Effector memory CD4-positive, alpha-beta T cell (primary cell): ENCODE data around the gene DHRS3.

Source experiments
- DNase-seq, 3 donors: peaks; one replicate each; pipeline ENCODE4 v3.0.0-alpha.2; 2020
- H3K27ac ChIP-seq: 2 replicates; pipeline ENCODE4 v1.7.0; 2013; ENCODE audit warnings: mild to moderate bottlenecking, low read length, moderate library complexity; ENCODE audit not compliant: insufficient read depth, poor library complexity, severe bottlenecking
- H3K27me3 ChIP-seq: replicated peaks from 2 replicates; pipeline ENCODE4 v1.7.0; 2013; ENCODE audit warnings: mild to moderate bottlenecking, low read length; ENCODE audit not compliant: insufficient read depth, control insufficient read depth, poor library complexity, severe bottlenecking
- H3K36me3 ChIP-seq: 2 replicates; pipeline ENCODE4 v1.7.0; 2013; ENCODE audit warnings: mild to moderate bottlenecking, low read length, moderate library complexity; ENCODE audit not compliant: control insufficient read depth, insufficient read depth
- H3K4me1 ChIP-seq: 2 replicates; pipeline ENCODE4 v1.7.0; 2013; ENCODE audit warnings: low read length, mild to moderate bottlenecking; ENCODE audit not compliant: control insufficient read depth, insufficient read depth, poor library complexity, severe bottlenecking
- H3K4me3 ChIP-seq: 2 replicates; pipeline ENCODE4 v1.7.0; 2013; ENCODE audit warnings: low read length, low read depth, mild to moderate bottlenecking; ENCODE audit not compliant: insufficient read depth, poor library complexity, severe bottlenecking
- H3K9me3 ChIP-seq: 2 replicates; pipeline ENCODE4 v1.7.0; 2013; ENCODE audit warnings: mild to moderate bottlenecking, low read length, moderate library complexity; ENCODE audit not compliant: control insufficient read depth

Gene DHRS3

GRCh38 chr1:12555411-12556367 is 62.3 kb downstream of the DHRS3 start:
- H3K4me1 ChIP-seq: no peaks in the 10 kb centered on the region
- H3K27ac ChIP-seq: no peak overlapping the region
- H3K4me3 ChIP-seq: no peak overlapping the region
- H3K36me3 ChIP-seq: no peaks in the 10 kb centered on the region
- no peak for DNase-seq
- H3K27me3 ChIP-seq: no peaks in the 10 kb centered on the region
- no peaks in the 10 kb centered on the region for H3K9me3 ChIP-seq

DNA sequence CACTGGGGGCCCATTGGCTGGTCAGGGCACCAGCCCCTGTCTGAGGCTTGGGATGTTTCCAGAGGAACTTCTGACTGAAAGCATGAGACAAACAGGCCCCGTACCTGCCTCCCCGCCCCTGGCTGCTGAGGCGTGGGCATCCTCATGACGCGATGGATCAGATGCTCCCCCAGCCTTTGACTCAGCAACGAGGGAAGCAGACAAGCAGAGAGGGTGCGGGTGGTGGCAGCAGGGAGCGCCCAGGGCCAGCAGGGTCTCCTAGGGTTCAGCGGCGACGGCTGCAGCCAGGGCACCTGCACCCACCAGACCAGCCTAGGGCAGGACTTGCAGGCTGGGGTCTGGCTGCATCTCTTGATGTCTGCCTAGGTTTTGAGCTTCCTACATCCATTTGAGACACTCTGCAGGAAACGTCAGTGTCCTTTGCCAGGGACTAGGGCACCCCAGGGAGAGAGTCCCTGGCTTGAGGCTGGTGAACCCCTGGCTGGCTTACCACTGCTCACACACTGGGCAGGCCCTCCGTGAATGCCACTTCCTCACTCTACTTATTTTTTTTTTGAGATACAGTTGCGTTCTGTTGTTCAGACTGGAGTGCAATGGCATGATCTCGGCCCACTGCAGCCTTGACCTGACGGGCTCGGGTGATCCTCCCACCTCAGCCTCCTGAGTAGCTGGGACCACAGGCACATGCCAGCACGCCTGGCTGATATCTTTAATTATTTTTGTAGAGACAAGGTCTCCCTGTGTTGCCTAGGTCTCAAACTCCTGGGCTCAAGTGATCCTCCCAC is 63.3 kb downstream of the DHRS3 start:
- no peak for DNase-seq
- no peaks in the 10 kb centered on the region for H3K4me1 ChIP-seq
- H3K27me3 ChIP-seq: no peaks in the 10 kb centered on the region
- H3K27ac ChIP-seq: no peak overlapping the region
- H3K9me3 ChIP-seq: no peaks in the 10 kb centered on the region
- no peak overlapping the region for H3K4me3 ChIP-seq
- H3K36me3 ChIP-seq: no peaks in the 10 kb centered on the region

GRCh38 chr1:12553963-12554362 is 64.0 kb downstream of the DHRS3 start:
- Histone ChIP-seq H3K36me3 (no peaks in the 10 kb centered on the region), H3K4me1 (no peaks in the 10 kb centered on the region), H3K27ac (no peak overlapping the region), H3K27me3 (no peaks in the 10 kb centered on the region), H3K4me3 (no peak overlapping the region), H3K9me3 (no peaks in the 10 kb centered on the region)
- no peak for DNase-seq

DNA sequence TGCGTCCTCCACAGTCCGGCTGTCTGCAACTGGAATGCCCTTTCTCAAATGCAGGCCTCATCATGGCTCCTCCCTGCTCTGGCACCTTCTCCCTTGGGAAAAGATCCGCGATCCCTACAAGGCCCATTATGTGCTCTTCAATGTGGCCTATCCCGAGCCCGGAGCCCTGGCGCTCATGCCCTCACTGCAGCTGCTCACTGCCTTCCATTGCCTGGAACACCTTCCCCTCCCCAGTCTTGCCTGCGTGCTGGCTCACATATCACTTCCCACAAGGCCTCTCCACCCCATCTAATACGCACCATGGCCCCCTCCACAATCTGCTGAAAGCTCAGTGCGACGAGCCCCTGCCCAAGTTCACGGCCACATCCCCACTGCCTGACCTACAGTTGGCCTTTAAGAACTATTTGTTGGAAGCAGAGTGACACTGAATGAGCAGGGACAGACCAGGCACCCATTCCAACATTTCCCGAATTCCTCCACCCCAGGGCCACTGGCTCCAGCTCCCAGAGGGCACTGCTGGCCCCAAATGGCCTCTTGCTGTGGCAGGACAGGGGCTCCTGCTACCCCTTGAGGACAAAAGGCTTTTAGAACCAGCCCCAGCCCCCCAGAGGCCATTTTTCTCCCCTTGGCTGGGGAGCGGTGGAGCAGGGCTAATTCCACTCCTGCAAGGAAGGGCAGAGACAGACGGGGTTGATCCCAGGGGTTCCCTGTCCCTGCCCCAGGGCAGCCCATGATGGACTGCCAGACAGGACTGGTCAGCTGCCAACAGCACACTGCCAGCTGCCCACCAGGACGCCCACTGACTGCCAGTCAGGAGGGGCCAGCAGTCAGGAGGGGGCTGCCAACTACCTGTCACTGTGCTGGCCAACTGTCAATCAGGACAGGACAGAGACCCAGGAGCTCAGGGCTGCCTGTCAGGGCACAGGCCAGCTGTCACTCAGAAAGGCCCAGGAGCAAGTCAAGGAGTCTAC is 64.8 kb downstream of the DHRS3 start:
- Histone ChIP-seq H3K4me3 (no peak overlapping the region), H3K27me3 (no peaks in the 10 kb centered on the region), H3K9me3 (no peaks in the 10 kb centered on the region), H3K27ac (no peak overlapping the region), H3K4me1 (no peaks in the 10 kb centered on the region), H3K36me3 (no peaks in the 10 kb centered on the region)
- DNase-seq: no peak

GRCh38 chr1:12552111-12552888 is 65.7 kb downstream of the DHRS3 start:
- no peak overlapping the region for H3K27ac ChIP-seq
- H3K9me3 ChIP-seq: no peaks in the 10 kb centered on the region
- no peaks in the 10 kb centered on the region for H3K27me3 ChIP-seq
- no peak overlapping the region for H3K4me3 ChIP-seq
- H3K4me1 ChIP-seq: no peaks in the 10 kb centered on the region
- no peak for DNase-seq
- no peaks in the 10 kb centered on the region for H3K36me3 ChIP-seq

GRCh38 chr1:12551584-12551983 is 66.4 kb downstream of the DHRS3 start:
- no peak for DNase-seq
- no peaks in the 10 kb centered on the region for H3K36me3 ChIP-seq
- H3K27me3 ChIP-seq: no peaks in the 10 kb centered on the region
- H3K9me3 ChIP-seq: no peaks in the 10 kb centered on the region
- H3K27ac ChIP-seq: no peak overlapping the region
- H3K4me1 ChIP-seq: no peaks in the 10 kb centered on the region
- H3K4me3 ChIP-seq: no peak overlapping the region

DNA sequence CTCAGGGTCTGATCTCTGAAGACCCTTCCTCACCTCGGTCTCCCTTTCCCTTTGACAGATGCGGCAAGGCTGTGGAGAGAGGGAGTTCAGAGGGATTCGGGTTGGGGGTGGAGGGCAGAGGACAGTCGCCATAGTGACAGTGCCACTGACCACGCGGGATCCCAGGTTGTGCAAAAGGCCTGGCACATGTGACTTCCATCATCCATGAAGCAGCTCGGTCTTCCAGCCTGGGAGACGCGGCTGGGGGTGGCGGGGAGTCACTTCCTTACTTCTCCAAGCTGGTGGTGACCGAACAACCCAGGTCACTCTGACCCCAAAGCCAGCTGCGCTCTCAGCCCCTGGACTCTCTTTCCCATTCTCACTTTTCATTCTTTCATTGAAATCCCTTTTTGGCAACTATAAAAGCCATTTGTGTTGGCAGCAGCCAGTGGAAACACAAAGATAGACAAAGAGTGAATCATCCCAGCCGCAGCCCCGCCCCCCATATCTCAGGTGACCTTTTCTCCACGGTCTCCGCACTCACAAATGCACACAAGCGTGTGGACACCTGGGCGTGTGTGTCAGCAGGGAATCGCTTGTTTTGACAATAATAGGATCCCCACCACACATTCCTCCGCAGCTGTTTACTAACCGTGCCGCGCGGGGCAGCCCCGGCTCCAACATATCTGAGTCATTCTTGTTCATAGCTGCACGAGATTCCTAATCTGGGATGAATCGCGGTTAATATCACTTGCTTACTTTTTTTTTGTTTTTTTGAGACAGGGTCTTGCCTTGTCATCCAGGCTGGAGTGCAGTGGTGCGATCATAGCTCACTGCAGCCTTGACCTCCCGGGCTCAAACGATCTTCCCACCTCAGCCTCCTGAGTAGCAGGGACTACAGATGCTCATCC is 68.3 kb downstream of the DHRS3 start:
- Histone ChIP-seq H3K9me3 (no peaks in the 10 kb centered on the region), H3K27ac (no peak overlapping the region), H3K36me3 (no peaks in the 10 kb centered on the region), H3K4me1 (no peaks in the 10 kb centered on the region), H3K4me3 (no peak overlapping the region), H3K27me3 (no peaks in the 10 kb centered on the region)
- DNase-seq: no peak

- Histone ChIP-seq H3K36me3 (no peaks in the 10 kb centered on the region), H3K4me1 (no peaks in the 10 kb centered on the region), H3K9me3 (no peaks in the 10 kb centered on the region), H3K27me3 (no peaks in the 10 kb centered on the region), H3K27ac (no peak overlapping the region), H3K4me3 (no peak overlapping the region)
- DNase-seq: no peak
Observed at GRCh38 chr1:12548973-12549459, 69.0 kb downstream of the DHRS3 start.
